Activated CD4-positive, alpha-beta T cell treated with anti-CD3 and anti-CD28 coated beads, Interleukin-2, amount 50 U/mL, for 1 hour (primary cell): ENCODE measurements around the gene LIN7A.

Experiments used
- DNase-seq: peaks from one replicate; pipeline ENCODE4 v3.0.0-alpha.2; 2020

LIN7A gene

DNA sequence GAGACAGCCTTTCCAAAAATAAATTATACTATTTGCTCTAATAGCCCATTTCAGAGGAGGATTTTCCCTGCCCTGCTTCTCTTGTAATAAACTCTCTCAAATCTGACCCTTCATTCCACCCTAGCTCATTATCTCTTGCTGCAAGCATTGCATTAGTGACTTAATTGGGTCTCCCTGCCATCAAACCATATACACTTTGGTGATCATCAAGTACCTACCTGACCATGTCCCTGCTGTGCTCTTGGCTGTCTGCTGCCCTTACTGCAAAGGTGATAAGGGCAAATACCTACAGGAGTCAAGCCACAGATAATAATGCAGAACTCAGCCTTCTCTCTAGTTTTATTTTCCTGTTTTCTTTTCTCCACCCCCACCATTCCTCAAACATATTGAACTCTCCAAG is 88.4 kb downstream of the LIN7A start:
- no peak for DNase-seq

DNA sequence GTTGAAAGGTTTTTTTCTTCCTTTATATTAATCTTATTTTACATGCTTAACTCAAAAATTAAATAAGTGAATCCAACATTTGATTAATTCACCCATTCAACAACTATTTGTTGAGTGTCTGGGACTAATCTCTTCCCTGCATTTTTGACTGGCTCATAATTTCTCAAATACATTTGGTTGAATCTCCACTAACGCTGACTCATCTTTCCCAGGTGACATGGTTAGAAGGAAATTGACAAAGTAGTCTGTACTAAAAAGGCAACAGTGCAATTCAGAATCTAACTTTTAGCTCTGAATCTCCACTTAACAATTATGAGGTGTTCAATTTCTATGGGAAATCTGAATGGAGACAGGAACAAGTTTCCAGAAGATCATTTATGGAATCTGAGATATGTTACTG is 88.9 kb downstream of the LIN7A start:
- no peak for DNase-seq

DNA sequence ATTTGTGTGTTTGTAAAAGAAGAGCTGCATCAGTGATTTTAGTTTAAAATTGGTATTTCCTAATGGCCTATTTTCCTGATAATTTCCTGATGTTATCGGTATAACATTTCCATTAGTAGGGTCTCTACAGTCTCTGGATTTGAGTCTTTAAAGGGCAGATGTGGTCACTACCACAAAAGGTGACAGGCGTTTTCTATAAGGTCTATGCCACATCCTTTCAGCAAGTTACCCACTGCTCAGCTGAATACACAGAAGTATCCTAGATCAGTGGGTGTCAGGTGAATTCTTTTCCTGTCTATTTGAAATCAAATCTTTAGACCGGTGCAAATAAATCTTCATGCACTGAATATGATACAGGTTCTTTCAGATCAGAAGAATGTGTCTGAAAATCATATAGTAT is 90.2 kb downstream of the LIN7A start:
- DNase-seq = no peak

DNA sequence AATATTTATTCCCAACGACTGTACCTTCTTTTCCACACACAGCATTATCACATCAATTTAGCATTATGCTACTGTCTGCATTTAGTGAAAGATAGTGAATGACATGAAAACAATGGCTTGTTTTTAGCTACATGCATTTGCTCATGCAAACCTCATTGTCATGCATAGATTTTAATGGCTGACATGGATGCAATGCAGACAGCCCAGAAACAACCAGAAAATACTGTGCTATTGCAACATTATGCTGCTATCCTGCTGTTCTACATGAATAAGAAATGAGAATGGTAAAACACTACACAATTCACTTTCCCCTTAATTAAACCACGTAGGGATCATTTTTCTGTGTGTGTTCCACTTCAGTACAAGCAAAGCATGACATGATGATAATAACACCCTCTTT is 90.8 kb downstream of the LIN7A start:
- DNase-seq = no peak

DNA sequence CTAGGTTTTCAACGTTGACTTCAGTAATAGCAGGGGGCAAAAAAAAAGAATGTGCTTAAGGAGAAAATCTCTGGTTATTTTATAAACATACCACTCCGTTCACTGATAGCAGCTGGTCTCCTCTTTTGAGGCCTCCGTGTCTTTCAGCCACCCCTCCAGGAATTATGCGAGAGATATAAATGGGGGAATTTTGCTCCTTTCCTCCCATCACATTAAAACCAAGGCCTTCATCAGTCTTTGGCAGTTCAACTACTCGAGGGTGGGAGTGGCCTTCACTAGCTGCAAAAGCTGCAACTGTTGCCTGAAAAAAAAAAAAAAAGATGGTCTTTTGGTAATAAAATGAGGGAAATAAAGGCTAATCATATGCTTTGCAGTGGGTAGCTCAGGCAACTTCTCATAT is 92.1 kb downstream of the LIN7A start:
- DNase-seq = no peak

DNA sequence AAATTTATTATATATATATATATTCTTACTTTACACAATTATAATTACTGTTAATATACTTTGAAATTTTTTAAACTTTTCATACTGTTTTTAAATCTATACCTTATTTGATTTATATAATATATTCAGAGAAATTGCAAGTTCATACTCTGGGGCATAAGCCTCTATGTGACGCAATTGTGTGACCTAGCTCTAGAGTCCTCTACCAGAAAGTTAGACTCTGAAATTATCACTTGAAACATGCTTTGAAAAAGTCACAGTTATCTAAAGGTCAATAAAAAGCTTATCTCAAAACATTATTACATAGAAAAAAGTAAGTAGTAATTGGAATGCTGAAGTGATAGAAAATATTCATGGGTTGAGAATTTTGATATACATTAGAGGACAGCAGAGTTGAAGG is 93.8 kb downstream of the LIN7A start:
- no peak for DNase-seq

DNA sequence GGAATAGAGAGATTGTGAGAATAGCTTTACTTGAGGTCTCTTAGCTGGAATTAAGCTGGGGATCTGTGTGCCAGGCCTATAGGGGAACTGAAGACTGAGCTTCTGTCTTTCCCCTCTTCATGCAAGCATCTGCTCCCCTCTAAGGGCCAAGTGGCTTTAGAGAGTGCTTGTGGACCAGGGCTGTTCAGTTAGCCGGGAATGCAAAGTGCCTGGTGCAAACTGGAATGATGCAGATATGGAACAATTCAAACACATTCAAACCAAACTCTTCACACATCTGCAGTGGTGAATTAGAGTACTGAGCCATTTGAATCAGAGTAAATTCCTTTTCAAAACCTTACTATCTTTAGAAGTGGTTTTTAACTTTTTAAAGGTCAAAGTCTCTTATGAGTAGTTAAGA is 99.0 kb downstream of the LIN7A start:
- DNase-seq = no peak

DNA sequence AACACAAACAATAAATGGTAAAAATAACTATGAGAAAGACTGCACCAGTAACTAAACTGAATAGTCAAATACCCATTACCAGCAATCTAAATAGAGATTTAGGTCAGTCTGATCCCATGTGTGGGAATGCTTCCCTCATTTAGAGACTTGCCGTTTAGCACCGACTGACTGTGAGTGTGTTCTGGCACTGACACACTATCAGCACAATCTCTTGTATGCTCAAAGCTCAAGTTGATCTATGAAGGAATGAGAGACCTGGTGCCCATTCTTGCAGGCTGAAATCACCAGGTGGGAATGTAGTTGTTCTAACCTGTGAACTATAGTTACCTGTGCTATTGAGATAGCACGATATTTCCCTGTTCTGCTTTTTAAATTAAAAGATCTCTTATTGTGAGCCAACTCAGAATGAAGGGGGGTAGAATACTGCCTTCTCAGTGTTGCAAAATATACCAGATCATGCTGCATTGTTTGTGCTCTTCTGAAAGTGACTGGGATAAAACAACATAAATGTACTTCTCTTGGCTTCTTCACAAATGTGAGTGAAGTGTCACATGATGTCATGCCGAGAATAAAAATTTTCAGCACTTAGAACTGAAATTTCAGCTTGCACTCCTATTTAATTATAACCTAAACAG is 99.6 kb downstream of the LIN7A start:
- DNase-seq = no peak

DNA sequence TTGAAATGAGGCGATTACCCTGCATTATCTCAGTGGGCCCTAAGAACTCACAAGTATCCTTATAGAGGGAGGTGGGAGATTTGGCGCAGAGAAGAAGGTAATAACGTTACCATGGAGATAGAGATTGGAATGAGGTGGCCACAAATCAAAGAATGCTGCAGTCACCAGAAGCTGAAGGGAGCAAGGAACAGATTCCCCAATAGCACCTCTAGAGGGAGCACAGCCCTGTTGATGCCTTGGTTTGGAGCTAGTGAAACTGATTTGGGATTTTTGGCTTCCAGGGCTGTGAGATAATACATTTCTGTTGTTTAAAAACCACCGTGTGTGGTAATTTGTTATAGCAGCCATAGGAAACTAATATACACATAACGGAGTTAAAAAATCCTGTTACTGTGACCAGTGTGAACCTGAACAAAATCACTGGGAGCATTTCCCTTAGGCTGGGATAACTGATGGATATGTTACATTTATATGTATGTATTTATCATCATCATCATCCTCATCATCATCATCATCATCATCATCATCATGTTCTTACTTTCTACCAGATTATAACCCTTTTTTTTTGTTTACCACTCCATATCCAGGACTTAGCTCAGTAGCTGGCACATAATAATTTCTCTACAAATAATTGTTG is 100.3 kb downstream of the LIN7A start:
- DNase-seq = no peak

DNA sequence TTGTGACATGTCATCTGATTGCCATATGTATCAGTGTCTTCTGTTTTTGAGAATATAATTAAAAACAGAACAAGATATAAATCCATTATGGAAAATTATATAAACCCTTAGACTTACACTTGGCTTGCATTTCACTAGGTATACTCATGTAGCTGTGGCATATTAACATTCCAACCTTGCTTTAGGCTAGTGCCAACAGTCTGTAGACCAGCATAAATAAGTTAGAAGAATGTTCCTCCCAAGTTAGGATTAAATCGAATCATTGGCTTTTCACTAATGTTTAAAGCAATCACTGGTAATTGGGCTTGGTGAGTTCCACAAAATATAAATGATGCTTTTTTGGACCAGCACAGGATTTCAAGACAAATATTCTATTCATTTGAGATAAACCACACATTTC is 103.0 kb downstream of the LIN7A start:
- DNase-seq = no peak

DNA sequence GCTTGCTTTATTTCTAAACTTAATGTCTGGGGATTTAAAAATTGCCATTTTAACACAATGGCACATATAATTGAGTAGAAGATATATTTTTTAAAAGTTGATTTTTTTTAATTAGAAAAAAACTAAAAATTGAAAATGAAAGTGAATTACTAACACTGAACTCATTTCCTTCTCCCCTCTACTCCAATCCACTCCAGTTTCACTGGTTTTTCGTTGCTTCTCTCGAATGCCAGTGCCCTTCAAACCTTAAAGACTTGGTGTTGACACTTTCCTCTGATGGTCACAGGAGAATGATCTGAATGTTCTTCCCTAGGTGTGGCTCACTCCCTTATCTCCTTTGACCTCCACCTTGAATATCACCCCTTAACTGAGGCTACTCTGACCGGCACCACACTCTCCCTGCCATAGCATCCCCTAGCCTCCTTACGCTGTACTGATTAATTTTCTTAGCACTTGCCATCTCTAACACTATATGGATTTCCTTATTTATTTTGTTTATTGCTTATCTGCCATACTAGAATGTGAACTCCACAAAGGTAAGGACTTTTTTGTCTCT is 107.1 kb downstream of the LIN7A start:
- no peak for DNase-seq

DNA sequence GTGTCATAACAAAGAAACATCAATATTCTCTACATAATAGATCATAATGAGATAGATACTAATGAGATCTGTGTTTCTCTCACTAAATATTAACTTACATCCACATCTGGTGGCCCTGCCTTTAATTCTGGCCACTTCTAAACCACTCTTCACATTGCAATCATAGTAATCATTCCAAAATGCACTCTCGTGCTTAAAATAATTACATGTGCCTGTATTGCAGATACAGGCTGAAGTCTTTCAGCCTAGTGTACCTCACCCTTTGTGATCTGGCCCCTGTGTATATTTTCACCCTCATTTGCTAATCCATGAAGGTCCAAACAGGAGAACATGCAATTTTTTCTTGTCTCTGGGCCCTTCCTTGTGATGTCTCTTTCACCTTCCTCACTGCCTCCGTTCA is 108.0 kb downstream of the LIN7A start:
- no peak for DNase-seq

DNA sequence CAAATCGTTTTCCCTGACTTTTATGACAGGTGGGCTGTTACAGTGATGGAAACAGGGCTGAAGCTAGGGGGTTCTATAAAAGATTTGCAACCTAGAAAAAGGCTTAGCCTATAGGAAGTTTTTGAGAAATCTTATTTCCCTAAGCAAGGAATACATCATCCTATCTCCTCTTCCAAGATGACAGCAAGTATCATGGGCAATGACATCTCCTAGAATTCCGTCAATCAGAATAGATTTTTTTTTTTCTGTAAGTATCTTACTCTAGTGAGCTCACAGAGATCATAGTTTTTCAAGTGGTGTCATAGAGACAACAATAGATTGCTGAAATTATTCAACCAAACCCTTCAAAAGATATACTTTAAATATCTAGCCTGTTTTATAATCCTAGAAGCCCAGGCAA is 112.2 kb downstream of the LIN7A start:
- DNase-seq = no peak

DNA sequence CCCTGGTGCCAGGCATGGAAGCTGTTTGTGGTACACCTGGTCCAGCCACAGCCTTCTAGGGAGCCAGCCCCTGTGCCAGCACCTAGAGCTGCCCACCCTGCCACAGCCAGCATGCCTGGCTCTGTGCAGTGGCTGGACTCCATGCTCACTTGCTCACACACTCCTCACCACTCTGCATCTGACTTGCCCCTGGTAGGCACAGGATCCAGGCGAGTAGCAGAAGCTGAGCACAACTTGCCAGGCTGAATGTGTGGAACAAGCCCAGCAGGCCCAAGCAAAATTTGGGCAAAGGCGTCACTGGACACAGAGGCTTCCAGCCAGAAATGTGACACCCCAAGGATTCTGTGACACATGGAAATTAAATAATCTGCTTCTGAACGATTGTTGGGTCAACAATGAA is 114.3 kb downstream of the LIN7A start:
- DNase-seq = no peak

DNA sequence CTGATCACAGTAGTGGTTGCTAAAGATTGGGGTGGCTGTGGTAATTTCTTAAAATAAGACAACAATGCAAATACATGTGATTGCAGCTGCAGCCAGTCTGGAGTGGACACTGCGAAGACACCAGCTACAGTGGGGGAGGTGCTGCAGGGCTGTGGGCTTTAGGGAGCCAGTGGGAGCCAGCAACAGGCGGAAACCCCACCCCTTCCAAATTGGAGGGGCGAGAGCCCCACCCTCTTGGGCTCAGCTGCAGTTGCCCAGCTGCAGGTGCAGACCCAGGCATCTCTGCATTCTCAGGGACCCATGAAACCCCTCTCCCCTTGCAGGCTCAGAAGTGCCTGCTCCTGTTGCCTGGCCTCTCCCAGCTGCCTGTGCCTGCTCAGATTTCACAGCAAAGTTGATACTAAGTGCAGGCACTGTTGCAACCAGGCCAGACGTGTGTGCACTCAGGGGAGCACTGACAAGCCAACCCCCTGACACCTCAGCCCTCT is 116.2 kb downstream of the LIN7A start:
- DNase-seq = no peak

DNA sequence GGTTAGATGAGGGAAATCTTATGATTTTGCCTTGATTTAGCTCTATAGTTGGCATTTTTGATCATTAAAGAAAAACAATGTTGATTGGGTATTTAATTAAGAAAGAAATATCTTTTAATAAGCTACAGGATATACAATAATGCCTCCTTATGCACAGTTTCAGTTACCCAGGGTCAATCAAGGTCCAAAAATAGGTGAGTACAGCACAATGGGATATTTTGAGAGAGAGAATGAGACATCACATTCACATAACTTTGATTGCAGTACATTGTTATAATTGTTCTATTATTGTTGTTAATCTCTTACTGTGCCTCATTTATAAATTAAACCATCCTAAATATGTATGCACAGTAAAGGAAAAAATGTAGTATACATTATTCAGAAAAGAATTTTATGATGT is 118.9 kb downstream of the LIN7A start:
- DNase-seq = no peak

DNA sequence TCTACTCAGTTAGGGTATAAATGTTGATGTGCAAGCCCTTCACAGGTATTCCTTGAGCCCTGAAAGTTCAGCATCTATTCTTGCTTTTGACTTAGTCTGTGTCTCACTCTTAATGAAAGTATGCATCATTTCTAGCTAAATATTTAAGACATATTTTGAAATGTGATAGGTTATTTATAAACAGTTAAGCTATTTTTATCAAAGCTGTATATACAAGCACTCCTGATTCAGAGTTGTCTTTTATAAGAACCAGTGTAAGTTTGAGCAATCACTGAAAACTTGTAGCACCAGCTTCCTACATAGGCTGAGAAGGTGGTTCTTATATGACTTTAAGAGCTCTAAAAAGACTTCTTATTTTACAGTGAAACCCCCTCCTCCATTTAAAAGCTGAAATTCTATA is 122.4 kb downstream of the LIN7A start:
- DNase-seq = no peak

DNA sequence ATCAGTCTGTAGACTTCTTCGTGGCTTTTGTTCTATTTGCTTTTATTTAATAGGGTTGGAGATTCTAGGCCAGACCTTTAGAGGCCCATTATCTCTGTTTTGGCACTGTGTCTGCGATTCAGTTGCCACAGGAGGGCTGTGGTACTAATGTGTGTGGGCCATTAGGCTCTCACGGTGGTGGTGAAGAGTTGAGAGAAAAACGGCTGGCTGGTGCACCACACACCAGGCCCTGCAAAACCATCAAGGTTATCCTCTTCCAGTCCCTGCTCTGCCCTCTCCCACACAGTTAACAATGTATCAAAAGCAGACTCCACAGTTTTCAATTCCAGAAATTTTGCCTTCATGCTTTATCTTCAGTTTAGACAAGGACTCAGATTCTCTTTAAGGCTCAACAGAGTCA is 123.3 kb downstream of the LIN7A start:
- DNase-seq = no peak

DNA sequence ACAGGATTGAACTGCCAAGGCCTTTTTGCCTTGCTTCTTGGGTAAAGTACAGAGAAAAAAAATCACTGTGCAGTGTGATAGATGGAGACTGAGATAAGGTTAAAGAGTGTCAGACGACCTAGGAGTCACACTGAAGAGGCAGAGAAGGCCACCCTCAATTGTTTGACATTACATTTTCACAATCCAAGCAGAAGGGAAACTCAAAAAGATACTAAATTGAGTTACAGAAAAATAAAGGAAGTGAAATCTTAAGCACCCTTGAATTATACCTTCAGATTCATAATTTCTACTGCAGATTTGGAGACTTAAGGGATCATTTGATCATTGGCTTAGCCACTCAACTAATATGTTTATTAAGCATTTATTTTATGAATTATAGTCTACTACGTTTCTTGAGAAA is 123.9 kb downstream of the LIN7A start:
- no peak for DNase-seq

DNA sequence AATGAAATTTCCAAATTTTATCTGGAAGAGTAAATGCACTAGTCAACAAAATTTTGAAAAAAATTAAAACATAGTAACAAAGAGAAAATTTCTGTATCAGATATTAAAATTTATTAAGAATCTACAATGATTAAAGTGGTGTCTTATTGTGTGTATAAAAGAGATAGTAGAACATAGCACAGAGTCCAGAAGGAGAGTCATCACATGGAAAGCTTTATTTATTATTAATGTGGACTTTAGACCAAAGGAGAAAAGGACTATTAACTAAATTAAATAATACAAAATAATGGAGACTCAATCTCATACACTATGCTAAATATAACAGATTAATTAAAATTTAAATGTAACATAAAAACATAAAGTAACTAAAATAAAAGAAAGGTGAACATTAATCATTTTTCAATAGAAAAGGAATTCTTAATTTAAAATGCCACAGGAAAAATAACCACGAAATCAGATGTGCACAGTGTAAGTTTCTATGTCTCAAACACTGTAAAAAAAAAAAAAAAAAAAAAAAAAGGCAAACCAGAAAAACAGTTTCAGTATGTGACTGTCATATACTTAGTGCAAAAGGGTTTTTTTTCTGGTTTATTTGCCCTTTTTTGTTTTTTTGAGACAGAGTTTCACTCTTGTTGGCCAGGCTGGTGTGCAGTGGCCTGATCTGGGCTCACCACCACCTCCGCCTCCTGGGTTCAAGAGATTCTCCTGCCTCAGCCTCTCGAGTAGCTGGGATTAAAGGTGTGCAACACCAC is 125.6 kb downstream of the LIN7A start:
- no peak for DNase-seq

DNA sequence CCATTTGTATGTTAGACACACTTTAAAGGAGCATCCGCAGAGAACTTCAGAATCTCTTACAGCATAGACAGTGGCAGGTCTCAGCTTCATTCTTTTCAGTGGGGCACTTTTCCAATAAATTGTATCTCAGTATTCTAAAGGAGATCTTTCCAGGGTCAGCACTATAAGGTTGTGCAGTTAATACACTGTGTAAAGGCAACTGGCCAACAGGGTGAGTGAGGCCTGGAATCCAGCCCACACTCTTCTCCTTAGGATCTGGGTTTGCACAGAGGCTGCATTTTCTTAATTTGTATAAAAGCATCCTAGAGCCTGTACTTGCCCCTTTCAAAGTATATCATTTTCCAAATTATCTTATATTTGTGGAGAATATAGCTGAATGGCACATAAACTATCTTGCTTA is 126.9 kb downstream of the LIN7A start:
- no peak for DNase-seq

DNA sequence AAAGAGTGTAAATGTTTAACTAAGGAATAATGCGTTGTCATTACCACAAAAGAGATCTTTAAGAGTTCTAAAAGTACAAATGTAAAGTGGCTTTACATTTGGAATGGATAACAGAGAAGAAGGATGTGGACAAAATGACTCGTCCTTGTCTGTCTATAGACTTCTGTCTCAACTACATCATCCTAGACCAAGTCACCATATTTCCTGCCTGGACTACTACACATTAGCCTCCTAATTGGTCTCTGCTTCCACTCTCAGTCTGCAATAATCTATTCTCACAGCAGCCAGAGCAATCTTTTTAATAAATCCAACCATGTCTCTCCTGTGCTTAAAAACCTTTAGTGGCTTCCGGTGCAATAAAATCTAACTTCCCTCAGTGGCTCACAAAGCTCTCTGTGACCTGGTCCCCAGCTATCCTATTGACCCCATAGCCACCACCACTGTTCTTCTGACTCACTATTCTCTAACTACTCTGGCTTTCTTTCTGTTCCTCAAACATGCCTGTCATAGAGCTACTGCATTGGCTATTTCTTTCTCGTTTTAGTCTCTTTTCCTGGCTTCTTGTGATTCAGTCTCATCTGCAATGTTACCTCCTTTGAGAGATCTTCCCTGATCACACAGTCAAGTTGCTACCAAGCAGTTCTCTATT is 130.0 kb downstream of the LIN7A start:
- DNase-seq = no peak

DNA sequence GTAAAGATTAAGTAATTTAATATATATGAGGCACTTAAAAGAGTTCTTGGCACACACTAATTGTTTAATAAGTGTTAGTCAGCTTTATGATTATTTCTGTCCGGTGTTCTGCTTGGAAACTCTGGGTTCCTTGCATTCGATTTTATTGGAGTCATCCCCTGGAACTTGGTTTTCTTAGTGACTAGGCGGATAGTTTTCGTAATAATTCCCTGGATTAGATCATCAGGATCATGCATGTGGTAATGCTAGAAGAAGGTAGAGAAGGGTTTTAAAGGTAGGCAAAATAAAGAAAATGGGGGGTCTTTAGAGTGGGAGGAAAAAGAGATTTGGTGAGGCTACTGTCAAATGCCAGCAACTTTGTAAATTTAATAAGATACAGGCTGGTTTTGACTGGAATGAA is 132.6 kb downstream of the LIN7A start:
- DNase-seq = no peak
